ENCODE data around the gene FERMT1.
A peak's percentile ranks its signal among the peaks of the same experiment; 100 is the strongest.

FERMT1 gene

GRCh38 chr20:6122873-6123648, at the start of gene FERMT1:
FERMT1 (minus strand) TSS chr20:6123030; CDS start chr20:6119554, 3,476 bp downstream.
- DNase-seq (ENCODE audit: low read depth in 2 of 2, low spot score in 1 of 2): no peak

GRCh38 chr20:6169251-6169650, 46.4 kb upstream of the FERMT1 start:
- no peak for DNase-seq (ENCODE audit: low read depth in 2 of 2, low spot score in 1 of 2)

DNA sequence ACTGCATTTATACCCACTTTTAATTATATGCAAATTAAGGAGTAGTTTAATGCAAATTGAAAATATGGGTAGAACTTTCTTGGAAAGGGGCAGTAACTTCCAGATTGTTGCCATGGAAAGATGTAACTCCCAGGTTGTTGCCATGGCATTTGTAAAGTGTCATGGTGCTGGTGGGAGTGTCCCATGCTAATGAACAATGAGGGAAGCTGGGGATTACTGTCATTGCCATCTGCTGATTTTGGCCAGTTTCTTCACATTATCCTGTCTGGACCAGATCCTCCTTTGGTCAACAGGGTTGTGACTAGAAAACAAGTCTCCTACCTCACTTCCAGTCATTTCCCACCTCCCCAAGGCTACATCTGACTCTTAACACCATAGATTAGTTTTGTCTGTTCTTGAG, 45.4 kb upstream of the FERMT1 start:
- no peak for DNase-seq (ENCODE audit: low read depth in 2 of 2, low spot score in 1 of 2)

DNA sequence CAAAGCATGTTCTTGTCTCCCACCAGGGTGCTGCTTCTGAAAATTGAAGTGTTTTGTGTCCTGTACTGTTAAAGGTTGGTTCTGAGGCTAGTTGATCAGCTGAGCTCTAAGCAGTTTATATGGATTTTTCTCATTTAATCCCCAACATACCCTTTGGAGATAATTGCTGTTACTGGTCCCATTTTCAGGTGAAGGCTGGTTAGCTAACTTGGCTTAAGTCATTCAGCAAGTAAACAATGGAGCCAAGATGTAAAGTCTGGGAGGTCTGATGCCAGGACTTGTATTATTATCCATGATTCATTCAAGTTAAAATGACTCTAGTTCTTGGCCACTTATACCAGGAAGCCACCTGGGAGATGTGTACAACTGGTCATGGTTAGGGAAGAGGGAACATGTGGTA, 42.5 kb upstream of the FERMT1 start:
- DNase-seq (ENCODE audit: low read depth in 2 of 2, low spot score in 1 of 2): no peak

DNA sequence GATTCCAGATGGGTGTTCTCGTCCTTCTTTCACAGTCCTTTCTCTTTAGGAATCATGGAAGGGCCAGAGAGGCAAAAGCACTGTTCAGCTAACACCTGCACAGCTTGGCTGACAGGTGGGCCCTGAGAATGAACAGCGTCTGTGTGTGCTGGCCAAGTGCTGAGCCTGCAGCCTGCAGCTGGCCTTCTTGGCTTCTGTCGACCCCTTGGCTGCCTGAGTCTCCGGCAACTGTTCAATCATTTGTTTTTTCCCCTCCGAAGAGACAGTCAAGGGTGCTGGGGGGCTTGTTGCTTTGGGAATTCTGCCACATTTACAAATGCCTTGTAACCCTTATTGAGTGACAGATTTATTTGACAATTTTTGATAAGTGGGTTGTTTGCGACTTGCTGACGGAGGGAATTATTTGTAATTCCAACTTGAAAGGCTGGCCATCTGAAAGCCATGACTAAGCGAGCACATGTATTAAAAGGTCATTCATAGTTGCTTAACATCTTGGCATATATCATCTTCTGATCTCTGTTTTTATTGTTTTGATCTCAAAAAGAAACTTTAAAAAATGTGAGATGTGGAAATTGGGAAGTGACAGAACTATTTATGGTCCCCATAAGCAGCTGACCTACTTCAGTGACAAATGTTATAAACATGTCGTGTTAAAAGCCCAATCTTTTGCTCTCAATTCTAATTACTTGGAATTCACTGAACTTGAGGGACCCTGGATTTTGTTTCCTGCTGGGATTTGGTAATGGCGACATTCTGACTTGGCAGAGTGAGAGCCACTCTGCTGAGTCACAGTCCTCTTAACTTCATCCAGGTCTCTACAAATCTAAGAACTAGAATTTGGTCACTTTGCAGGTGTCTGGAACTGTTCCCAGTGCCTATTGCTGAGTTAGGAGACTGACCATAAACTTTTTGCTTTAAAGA, 41.9 kb upstream of the FERMT1 start:
- no peak for DNase-seq (ENCODE audit: low read depth in 2 of 2, low spot score in 1 of 2)

- no peak for DNase-seq (ENCODE audit: low read depth in 2 of 2, low spot score in 1 of 2)
These were observed 37.9 kb upstream of the FERMT1 start for GRCh38 chr20:6160736-6161135.

GRCh38 chr20:6157345-6157744, 34.5 kb upstream of the FERMT1 start:
- DNase-seq (ENCODE audit: low read depth in 2 of 2, low spot score in 1 of 2): no peak

- no peak for DNase-seq (ENCODE audit: low read depth in 2 of 2, low spot score in 1 of 2)
These were observed 29.9 kb upstream of the FERMT1 start for GRCh38 chr20:6152777-6153176.

DNA sequence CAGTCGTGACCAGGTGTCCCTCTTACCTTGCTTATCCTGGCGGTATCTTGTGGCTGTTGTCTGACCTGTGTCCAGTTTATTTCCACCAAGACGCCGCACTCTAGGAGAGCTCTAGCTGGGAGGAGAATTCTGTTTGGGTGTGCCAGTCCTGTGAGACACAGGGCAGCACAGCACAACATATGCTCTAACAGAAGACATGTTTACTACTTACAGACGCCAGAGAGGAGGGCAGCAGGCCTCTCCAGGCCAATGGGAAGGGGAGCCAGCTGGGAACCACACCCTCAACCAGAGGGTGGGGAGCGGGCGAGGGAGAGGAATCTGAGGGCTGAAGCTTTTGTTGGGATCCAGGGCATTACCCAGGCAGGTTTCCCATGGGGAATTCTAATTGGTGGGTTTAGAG, 25.2 kb upstream of the FERMT1 start:
- DNase-seq (ENCODE audit: low read depth in 2 of 2, low spot score in 1 of 2): no peak

DNA sequence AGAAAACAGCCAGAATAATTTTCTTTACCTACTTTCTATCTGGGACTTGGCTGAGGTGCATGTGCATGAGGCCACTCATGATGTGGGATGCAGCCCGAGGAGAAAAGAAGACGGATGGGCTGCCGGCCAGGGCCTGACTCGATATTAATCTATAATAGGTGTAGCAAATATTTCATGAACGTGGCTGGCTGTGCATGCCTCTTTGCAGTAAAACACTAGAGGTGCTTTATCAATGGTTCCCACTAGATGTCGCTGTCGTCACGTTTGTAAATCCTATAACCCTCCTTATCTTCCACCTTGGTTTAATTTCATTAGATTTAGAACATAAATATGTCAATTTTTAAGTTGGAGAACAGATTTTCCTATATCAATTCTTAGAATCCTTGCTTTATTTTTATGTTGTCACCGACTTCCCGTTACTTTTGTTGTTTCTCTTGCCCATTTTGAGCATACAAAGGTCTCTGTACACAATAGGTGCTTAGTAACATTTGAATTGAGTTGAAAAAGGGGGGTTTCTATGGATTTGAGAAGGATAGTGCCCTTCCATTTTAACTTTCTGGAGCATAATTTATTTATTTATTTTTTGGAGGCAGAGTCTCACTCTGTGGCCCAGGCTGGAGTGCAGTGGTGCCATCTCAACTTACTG, 19.6 kb upstream of the FERMT1 start:
- peak in 1 of 2 donors; percentile 8 for DNase-seq (ENCODE audit: low read depth in 2 of 2, low spot score in 1 of 2)

GRCh38 chr20:6140947-6141346, 18.1 kb upstream of the FERMT1 start:
- DNase-seq (ENCODE audit: low read depth in 2 of 2, low spot score in 1 of 2): no peak

- no peak for DNase-seq (ENCODE audit: low read depth in 2 of 2, low spot score in 1 of 2)
These were observed 12.5 kb upstream of the FERMT1 start for GRCh38 chr20:6135347-6135746.

GRCh38 chr20:6134592-6134991, 11.8 kb upstream of the FERMT1 start:
- no peak for DNase-seq (ENCODE audit: low read depth in 2 of 2, low spot score in 1 of 2)

GRCh38 chr20:6130045-6130444, 7.2 kb upstream of the FERMT1 start:
- no peak for DNase-seq (ENCODE audit: low read depth in 2 of 2, low spot score in 1 of 2)

- DNase-seq (ENCODE audit: low read depth in 2 of 2, low spot score in 1 of 2): no peak
These were observed 5.0 kb upstream of the FERMT1 start for GRCh38 chr20:6127825-6128224.

DNA sequence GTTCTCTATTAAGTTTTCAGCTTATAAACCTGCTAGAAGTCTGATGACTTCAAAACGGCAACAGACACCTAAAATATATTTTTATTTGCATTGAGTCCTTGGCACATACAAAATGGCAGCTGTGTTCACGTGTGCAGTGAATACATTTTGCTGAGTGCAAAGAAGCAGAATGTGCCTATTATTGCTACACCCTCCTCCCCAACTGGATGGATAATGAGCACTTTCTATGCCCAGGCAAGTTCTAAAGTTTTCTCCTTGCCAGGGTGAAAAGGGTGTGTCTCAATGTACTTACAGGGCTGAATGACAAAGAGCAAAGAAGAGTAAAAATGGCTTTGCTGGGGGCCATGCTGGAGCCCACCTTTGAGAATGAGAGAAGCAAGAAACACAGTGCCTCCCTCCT, 4.0 kb upstream of the FERMT1 start:
- DNase-seq (ENCODE audit: low read depth in 2 of 2, low spot score in 1 of 2): no peak

DNA sequence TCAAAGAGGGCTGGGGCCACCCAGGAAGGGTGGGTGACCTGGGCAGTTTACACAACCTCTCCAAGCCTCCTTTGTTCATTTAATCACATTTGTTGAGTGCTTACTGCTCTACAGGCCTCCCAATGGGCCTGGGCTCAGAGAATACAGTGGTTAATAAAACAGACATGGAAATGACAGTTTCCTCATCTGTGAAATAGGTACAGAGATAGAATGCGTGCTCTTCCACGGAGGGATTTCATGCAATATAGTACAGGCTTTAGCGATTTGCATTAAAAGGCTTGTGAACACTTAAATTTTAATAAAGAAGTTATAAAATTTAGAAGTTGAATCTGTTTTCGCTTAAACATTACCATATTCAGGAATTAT, 802 bp upstream of the FERMT1 start:
- no peak for DNase-seq (ENCODE audit: low read depth in 2 of 2, low spot score in 1 of 2)

GRCh38 chr20:6122111-6122872, 538 bp downstream of the FERMT1 start:
- DNase-seq (ENCODE audit: low read depth in 2 of 2, low spot score in 1 of 2): no peak

- DNase-seq (ENCODE audit: low read depth in 2 of 2, low spot score in 1 of 2): no peak
These were observed 1.3 kb downstream of the FERMT1 start for GRCh38 chr20:6121504-6121903.

DNA sequence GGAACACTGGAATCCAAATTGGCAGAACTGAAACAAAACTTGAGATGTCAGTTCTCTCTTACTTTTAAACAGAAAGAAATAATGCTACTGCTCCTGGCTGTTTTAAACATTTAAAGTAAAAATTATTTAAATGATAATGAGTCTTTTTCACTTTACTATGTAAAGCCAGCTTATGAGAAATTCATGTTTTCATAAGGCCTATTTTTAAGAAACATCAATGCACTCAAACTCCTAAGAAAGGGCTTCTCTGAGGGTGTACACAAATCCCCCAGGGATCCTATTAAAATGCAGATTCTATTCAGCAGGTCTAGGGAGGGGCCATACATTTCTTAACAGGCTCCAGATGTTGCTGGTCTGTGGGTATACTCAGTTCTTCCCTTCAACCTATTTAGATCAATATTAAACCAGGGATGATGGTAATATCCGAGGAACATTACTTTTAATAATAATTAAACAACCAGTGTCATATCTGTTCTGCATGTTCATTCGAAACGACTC, 2.3 kb downstream of the FERMT1 start:
- no peak for DNase-seq (ENCODE audit: low read depth in 2 of 2, low spot score in 1 of 2)

DNA sequence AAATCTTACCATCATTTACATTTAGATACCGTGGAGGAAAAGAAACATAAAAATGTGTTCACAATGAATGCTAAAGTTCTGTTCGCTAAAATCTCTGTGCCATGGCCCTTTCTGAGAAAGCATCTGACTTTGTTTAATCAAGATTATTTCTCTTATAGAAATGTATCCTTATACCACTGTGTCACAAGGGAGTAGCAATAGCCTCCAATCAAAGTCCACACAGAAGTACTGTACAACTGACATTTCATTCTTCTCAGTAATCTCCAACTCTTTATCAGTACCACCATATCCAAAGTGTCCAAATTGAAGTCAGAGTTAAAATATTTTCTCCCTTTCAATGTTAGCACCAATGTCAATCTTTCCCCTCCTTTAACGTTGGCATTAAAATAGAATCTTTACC, 6.1 kb downstream of the FERMT1 start:
- no peak for DNase-seq (ENCODE audit: low read depth in 2 of 2, low spot score in 1 of 2)

All from stimulated activated CD8-positive, alpha-beta memory T cell treated with anti-CD3 and anti-CD28 coated beads, Interleukin-4, amount 100 ng/mL, for 4 hours (primary cell).